Astrocyte (in vitro differentiated cells and primary cell): ENCODE results near the gene PI4KB.

Source experiments
- CTCF ChIP-seq: IDR thresholded peaks from 2 replicates; pipeline ENCODE4 v1.5.1; 2011; ENCODE audit warnings: low read depth, mild to moderate bottlenecking, inconsistent platforms, low read length, moderate library complexity; ENCODE audit not compliant: insufficient read depth
- EZH2 ChIP-seq: IDR thresholded peaks from 2 replicates; pipeline ENCODE4 v1.6.1; 2012; ENCODE audit warnings: mild to moderate bottlenecking, low read length, inconsistent platforms; ENCODE audit not compliant: insufficient read depth

GRCh38 chr1:151346082-151346768, 19.0 kb upstream of the PI4KB start:
- no peak for TF ChIP-seq EZH2
- TF ChIP-seq CTCF: no peak
